HCT116 (cell line): ENCODE measurements around the gene KIRREL2. TPM values are rescaled to one million over a fixed set of nuclear protein-coding genes. Genes with fewer than 3 reads are reported as not detected.

Experiments used
- ATAC-seq: fragments of 200-7000 bp; cut with Tn5 transposase; 2 replicates; pipeline ENCODE4 v1.9.1; 2020; ENCODE audit warnings: mild to moderate bottlenecking, moderate library complexity
- BruUV-seq: library from RNA; stranded (reverse); fragments of 400-500 nt; replicated peaks from 2 replicates; lab custom pipeline; 2021; lab: Mats Ljungman, UMichigan
- CTCF ChIA-PET: fragments of 300-600 bp; sonication (Branson Sonifier 250); formaldehyde crosslinking; loops from one replicate; lab custom pipeline; 2021; ENCODE audit warnings: antibody characterized with exemption; lab: Charles Lee
- POLR2A ChIA-PET: fragments of 300-600, 350-600 bp; sonication (Branson Sonifier 250); formaldehyde crosslinking; loops from one replicate; lab custom pipeline; 2021; ENCODE audit warnings: antibody characterized with exemption; lab: Charles Lee
- RAD21 ChIA-PET, 2 experiments: fragments of 300-600 bp; sonication (Branson Sonifier 250); formaldehyde crosslinking; loops; one replicate each; lab custom pipeline; 2023; ENCODE audit warnings: low total read pairs in 2 of 2; ENCODE audit not compliant: uncharacterized antibody in 2 of 2, unreplicated experiment in 2 of 2, low non-redundant PET in 1 of 2; lab: Charles Lee
- DNase-seq: peaks from one replicate; pipeline ENCODE4 v3.0.0-alpha.2; 2010; ENCODE audit warnings: low read depth, low spot score
- H2AFZ ChIP-seq: fragments of 200-600 bp; shearing (Covaris generic), sonication (generic); 2 replicates; pipeline ENCODE4 v1.6.1; 2017; ENCODE audit warnings: low read depth, mixed run types, mixed read lengths, antibody characterized with exemption, low read length; ENCODE audit not compliant: poor library complexity, severe bottlenecking
- H3K27ac ChIP-seq: 2 replicates; pipeline ENCODE4 v1.5.1; 2012; ENCODE audit warnings: low read depth, low read length
- H3K27me3 ChIP-seq: fragments of 200-600 bp; sonication (generic); 2 replicates; pipeline ENCODE4 v1.6.1; 2016; ENCODE audit warnings: mixed run types, low read length, mixed read lengths; ENCODE audit not compliant: insufficient read depth
- H3K36me3 ChIP-seq, 2 experiments: fragments of 200-500 bp in 1 of 2; fragments of 200-600 bp in 1 of 2; sonication (Bioruptor generic) in 1 of 2; sonication (generic) in 1 of 2; 2 replicates each; pipeline versions ENCODE4 v1.5.1 to v1.6.1; 2014 to 2016; ENCODE audit warnings: low read length in 2 of 2, inconsistent platforms in 1 of 2, mixed read lengths in 1 of 2, mixed run types in 1 of 2; ENCODE audit not compliant: insufficient read depth in 2 of 2, control insufficient read depth in 1 of 2
- H3K4me1 ChIP-seq, 2 experiments: fragments of 200-600 bp in 1 of 2; sonication (generic) in 1 of 2; 2 replicates each; pipeline versions ENCODE4 v1.5.1 to v1.6.1; 2012 to 2017; ENCODE audit warnings: low read length in 2 of 2, inconsistent platforms in 1 of 2, mild to moderate bottlenecking in 1 of 2, mixed read lengths in 1 of 2, mixed run types in 1 of 2, moderate library complexity in 1 of 2; ENCODE audit not compliant: insufficient read depth in 2 of 2, control insufficient read depth in 1 of 2
- H3K4me2 ChIP-seq: fragments of 200-600 bp; sonication (generic); 2 replicates; pipeline ENCODE4 v1.6.1; 2017; ENCODE audit warnings: mixed run types, low read length, mixed read lengths
- H3K4me3 ChIP-seq, 2 experiments: fragments of 200-600 bp in 1 of 2; sonication (generic) in 1 of 2; replicated peaks in 1 of 2; 2 replicates each; pipeline ENCODE4 v1.5.1; 2011 to 2016; ENCODE audit warnings: low read length in 2 of 2, control low read depth in 1 of 2, low read depth in 1 of 2, mild to moderate bottlenecking in 1 of 2, mixed read lengths in 1 of 2, mixed run types in 1 of 2
- H3K79me2 ChIP-seq: fragments of 200-600 bp; sonication (generic); 2 replicates; pipeline ENCODE4 v1.6.1; 2017; ENCODE audit warnings: mild to moderate bottlenecking, mixed run types, low read length, moderate library complexity, mixed read lengths; ENCODE audit not compliant: insufficient read depth
- H3K9ac ChIP-seq: fragments of 200-600 bp; sonication (generic); 2 replicates; pipeline ENCODE4 v1.6.1; 2016; ENCODE audit warnings: low read length, mixed read lengths
- H3K9me2 ChIP-seq: fragments of 200-600 bp; sonication (generic), shearing (Covaris generic); 2 replicates; pipeline ENCODE4 v1.6.1; 2017; ENCODE audit warnings: mixed run types, mild to moderate bottlenecking, moderate library complexity; ENCODE audit not compliant: insufficient read depth
- H3K9me3 ChIP-seq, 2 experiments: fragments of 200-500 bp in 1 of 2; fragments of 200-600 bp in 1 of 2; sonication (Bioruptor generic) in 1 of 2; sonication (generic) in 1 of 2; 2 replicates each; pipeline ENCODE4 v1.6.1; 2014 to 2017; ENCODE audit warnings: low read length in 2 of 2, mixed read lengths in 2 of 2, inconsistent platforms in 1 of 2, low read depth in 1 of 2, mild to moderate bottlenecking in 1 of 2, mixed run types in 1 of 2, moderate library complexity in 1 of 2; ENCODE audit not compliant: control insufficient read depth in 1 of 2, insufficient read depth in 1 of 2
- H4K20me1 ChIP-seq: fragments of 200-600 bp; sonication (generic), shearing (Covaris generic); 2 replicates; pipeline ENCODE4 v1.6.1; 2017; ENCODE audit warnings: mixed run types, mild to moderate bottlenecking, moderate library complexity; ENCODE audit not compliant: insufficient read depth
- CEBPB ChIP-seq: IDR thresholded peaks from 2 replicates; pipeline ENCODE4 v1.6.1; 2012; ENCODE audit warnings: low read depth
- EZH2 ChIP-seq: fragments of 200-600 bp; sonication (generic); IDR thresholded peaks from 2 replicates; pipeline ENCODE4 v1.6.1; 2017; ENCODE audit warnings: antibody characterized with exemption, mixed run types
- FOSL1 ChIP-seq: IDR thresholded peaks from 2 replicates; pipeline ENCODE4 v1.6.1; 2012; ENCODE audit warnings: low read depth
- JUND ChIP-seq: IDR thresholded peaks from 2 replicates; pipeline ENCODE4 v1.6.1; 2012
- SIN3A ChIP-seq: IDR thresholded peaks from 2 replicates; pipeline ENCODE4 v1.6.1; 2012; ENCODE audit warnings: low read depth
- TCF7L2 ChIP-seq: IDR thresholded peaks from 2 replicates; pipeline ENCODE4 v1.7.0; 2011; ENCODE audit warnings: borderline replicate concordance, inconsistent platforms; ENCODE audit not compliant: insufficient read depth, insufficient read length; ENCODE audit errors: extremely low read depth
- ZFX ChIP-seq: fragments of 450-650 bp; IDR thresholded peaks from 2 replicates; pipeline ENCODE4 v1.6.1; 2017
- intact Hi-C: fragments of 100-400 bp; cut with micrococcal nuclease; formaldehyde crosslinking; loops from 2 replicates; pipeline ENCODE4 v1.10.0; 2022
- total RNA-seq: library from RNA; stranded (reverse); gene quantifications from one replicate; pipeline ENCODE4 v1.2.1, GENCODE V29; 2021; ENCODE audit not compliant: unreplicated experiment
- TF ChIP-seq, protein P1 (sequence below), 3 experiments: fragments of 200-600 bp in 1 of 3; sonication (generic) in 1 of 3; IDR thresholded peaks in 2 of 3; conservative IDR thresholded peaks in 1 of 3; 2 replicates each; pipeline ENCODE4 v1.5.1; 2012 to 2017; ENCODE audit warnings: low read depth in 2 of 3, low read length in 2 of 3, antibody characterized with exemption in 1 of 3, borderline replicate concordance in 1 of 3, control low read depth in 1 of 3, mild to moderate bottlenecking in 1 of 3, mixed read lengths in 1 of 3, mixed run types in 1 of 3, moderate library complexity in 1 of 3; ENCODE audit not compliant: insufficient read depth in 1 of 3
- TF ChIP-seq, protein P2 (sequence below): IDR thresholded peaks from 2 replicates; pipeline ENCODE4 v1.6.1; 2011; ENCODE audit warnings: mild to moderate bottlenecking, low read length, moderate library complexity; ENCODE audit not compliant: insufficient replicate concordance; ENCODE audit errors: extremely low read depth
- TF ChIP-seq, protein P3 (sequence below): IDR thresholded peaks from 2 replicates; pipeline ENCODE4 v1.6.1; 2012

KIRREL2 gene
- total RNA-seq, 1 experiment from 2014 or later = 1.3 TPM

DNA sequence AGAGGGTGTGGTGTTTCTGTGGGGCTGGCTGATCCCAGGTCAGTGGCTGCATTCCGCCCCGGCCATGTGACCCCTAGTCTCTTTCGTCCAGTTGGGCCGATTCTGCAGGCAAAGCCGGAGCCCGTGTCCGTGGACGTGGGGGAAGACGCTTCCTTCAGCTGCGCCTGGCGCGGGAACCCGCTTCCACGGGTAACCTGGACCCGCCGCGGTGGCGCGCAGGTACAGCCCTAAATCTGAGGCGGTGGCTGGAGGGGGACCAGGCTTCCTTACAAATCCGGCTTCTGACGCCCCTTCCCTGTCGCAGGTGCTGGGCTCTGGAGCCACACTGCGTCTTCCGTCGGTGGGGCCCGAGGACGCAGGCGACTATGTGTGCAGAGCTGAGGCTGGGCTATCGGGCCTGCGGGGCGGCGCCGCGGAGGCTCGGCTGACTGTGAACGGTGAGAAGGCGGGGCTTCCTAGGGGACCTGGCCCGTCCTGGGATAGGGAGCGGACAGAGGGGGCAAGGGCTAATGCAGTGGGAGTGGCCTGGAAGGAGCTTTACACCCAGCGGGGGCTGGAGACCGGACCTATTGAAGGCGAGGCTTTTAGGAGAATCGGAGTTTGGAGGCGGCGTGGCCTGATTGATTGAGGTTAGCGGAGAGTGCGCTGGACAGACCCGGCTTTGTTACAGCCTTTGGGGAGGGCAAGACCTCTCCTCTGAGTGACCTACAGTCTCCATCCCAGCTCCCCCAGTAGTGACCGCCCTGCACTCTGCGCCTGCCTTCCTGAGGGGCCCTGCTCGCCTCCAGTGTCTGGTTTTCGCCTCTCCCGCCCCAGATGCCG lies 4.3 kb downstream of the KIRREL2 start:
- H3K9ac ChIP-seq = 0 out of 2 replicates have a peak overlapping the region, but pooled peaks have one; percentile 11
- intact Hi-C loops = no loop called here
- no peak for DNase-seq
- H3K36me3 ChIP-seq = no peaks in the 10 kb centered on the region
- peak overlapping the region; percentile 68 for H3K4me2 ChIP-seq
- POLR2A ChIA-PET = interaction anchor here (1.4 to 1.6 kb wide), 2 partner anchors 9 to 17 kb away, joined by 4 read pairs; no protein-coding TSS in a partner anchor
- no peaks in the 10 kb centered on the region for H3K9me3 ChIP-seq
- no peaks in the 10 kb centered on the region for H3K27me3 ChIP-seq
- peak overlapping the region; percentile 22; the same call in 1 of the 2 replicates for H3K27ac ChIP-seq
- no TSS peak for BruUV-seq
- ATAC-seq = peak; percentile 96
- no peaks in the 10 kb centered on the region for H4K20me1 ChIP-seq
- H3K79me2 ChIP-seq = no peaks in the 10 kb centered on the region
- H3K4me1 ChIP-seq = peaks cover 2 to 13% of the 10 kb centered on the region in 2 experiments; a peak in 3 of 4 replicates
- H3K4me3 ChIP-seq = peak overlapping the region; percentile 11 to 26; a peak in 2 of 4 replicates
- no peak overlapping the region for H2AFZ ChIP-seq
- H3K9me2 ChIP-seq = no peaks in the 10 kb centered on the region
- RAD21 ChIA-PET = no interaction called here
- CTCF ChIA-PET = no interaction called here
- TF ChIP-seq FOSL1 = no peak
- no peak for TF ChIP-seq SIN3A
- no peak for TF ChIP-seq EZH2
- TF ChIP-seq JUND = no peak
- no peak for TF ChIP-seq CEBPB
- no peak for TF ChIP-seq ZFX
- TF ChIP-seq TCF7L2 = no peak
- TF ChIP-seq, protein P1, sequence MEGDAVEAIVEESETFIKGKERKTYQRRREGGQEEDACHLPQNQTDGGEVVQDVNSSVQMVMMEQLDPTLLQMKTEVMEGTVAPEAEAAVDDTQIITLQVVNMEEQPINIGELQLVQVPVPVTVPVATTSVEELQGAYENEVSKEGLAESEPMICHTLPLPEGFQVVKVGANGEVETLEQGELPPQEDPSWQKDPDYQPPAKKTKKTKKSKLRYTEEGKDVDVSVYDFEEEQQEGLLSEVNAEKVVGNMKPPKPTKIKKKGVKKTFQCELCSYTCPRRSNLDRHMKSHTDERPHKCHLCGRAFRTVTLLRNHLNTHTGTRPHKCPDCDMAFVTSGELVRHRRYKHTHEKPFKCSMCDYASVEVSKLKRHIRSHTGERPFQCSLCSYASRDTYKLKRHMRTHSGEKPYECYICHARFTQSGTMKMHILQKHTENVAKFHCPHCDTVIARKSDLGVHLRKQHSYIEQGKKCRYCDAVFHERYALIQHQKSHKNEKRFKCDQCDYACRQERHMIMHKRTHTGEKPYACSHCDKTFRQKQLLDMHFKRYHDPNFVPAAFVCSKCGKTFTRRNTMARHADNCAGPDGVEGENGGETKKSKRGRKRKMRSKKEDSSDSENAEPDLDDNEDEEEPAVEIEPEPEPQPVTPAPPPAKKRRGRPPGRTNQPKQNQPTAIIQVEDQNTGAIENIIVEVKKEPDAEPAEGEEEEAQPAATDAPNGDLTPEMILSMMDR (IDR thresholded peaks at IDR 0.05 in 2 of 3, conservative IDR thresholded peaks at IDR 0.05 in 1 of 3; ENCODE audit: borderline replicate concordance in 1 of 3, insufficient read depth in 1 of 3, low read depth in 2 of 3, low read length in 2 of 3) = no peak
- TF ChIP-seq, protein P2, sequence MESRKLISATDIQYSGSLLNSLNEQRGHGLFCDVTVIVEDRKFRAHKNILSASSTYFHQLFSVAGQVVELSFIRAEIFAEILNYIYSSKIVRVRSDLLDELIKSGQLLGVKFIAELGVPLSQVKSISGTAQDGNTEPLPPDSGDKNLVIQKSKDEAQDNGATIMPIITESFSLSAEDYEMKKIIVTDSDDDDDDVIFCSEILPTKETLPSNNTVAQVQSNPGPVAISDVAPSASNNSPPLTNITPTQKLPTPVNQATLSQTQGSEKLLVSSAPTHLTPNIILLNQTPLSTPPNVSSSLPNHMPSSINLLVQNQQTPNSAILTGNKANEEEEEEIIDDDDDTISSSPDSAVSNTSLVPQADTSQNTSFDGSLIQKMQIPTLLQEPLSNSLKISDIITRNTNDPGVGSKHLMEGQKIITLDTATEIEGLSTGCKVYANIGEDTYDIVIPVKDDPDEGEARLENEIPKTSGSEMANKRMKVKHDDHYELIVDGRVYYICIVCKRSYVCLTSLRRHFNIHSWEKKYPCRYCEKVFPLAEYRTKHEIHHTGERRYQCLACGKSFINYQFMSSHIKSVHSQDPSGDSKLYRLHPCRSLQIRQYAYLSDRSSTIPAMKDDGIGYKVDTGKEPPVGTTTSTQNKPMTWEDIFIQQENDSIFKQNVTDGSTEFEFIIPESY = no peak
- TF ChIP-seq, protein P3, sequence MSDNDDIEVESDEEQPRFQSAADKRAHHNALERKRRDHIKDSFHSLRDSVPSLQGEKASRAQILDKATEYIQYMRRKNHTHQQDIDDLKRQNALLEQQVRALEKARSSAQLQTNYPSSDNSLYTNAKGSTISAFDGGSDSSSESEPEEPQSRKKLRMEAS = no peak
